ACHN (cell line): Measurements from ENCODE around the gene EXOC3L1.

ENCODE experiments used
- DNase-seq: peaks from one replicate; pipeline ENCODE4 v3.0.0-alpha.2; 2015
- in situ Hi-C: cut with HindIII; loops from 2 replicates; pipeline ENCODE4 v1.10.0; 2017; ENCODE audit warnings: low sequenced_read_pairs, low pct_ligation_motif_present, low pct_unique_long_range_greater_than_20kb

The EXOC3L1 gene

GRCh38 chr16:67223992-67224391 lies 34.1 kb upstream of the EXOC3L1 start:
- in situ Hi-C loops: no loop called here
- DNase-seq: no peak

GRCh38 chr16:67216612-67217490 lies 26.9 kb upstream of the EXOC3L1 start:
- in situ Hi-C loops: no loop called here
- no peak for DNase-seq

- in situ Hi-C loops: no loop called here
- DNase-seq: no peak
Observed at GRCh38 chr16:67215706-67216105, 25.8 kb upstream of the EXOC3L1 start.

GRCh38 chr16:67213197-67214019 lies 23.5 kb upstream of the EXOC3L1 start:
- DNase-seq: no peak
- in situ Hi-C loops: no loop called here

- in situ Hi-C loops: no loop called here
- peak; percentile 19 for DNase-seq
Observed at GRCh38 chr16:67212766-67213165, 22.8 kb upstream of the EXOC3L1 start.

- no peak for DNase-seq
- in situ Hi-C loops: no loop called here
Observed at GRCh38 chr16:67211674-67212073, 21.7 kb upstream of the EXOC3L1 start.

GRCh38 chr16:67210069-67210937 lies 20.4 kb upstream of the EXOC3L1 start:
- in situ Hi-C loops: no loop called here
- DNase-seq: no peak

GRCh38 chr16:67209565-67209964 lies 19.6 kb upstream of the EXOC3L1 start:
- in situ Hi-C loops: no loop called here

GRCh38 chr16:67208154-67208896 lies 18.4 kb upstream of the EXOC3L1 start:
- in situ Hi-C loops: no loop called here

More at GRCh38 chr16:67209565-67209964, 19.6 kb upstream of the EXOC3L1 start:
- DNase-seq: no peak

GRCh38 chr16:67207249-67208091 lies 17.5 kb upstream of the EXOC3L1 start:
- in situ Hi-C loops: no loop called here
- no peak for DNase-seq

More at GRCh38 chr16:67208154-67208896, 18.4 kb upstream of the EXOC3L1 start:
- DNase-seq: no peak

- in situ Hi-C loops: no loop called here
- DNase-seq: no peak
Observed at GRCh38 chr16:67206838-67207248, 16.9 kb upstream of the EXOC3L1 start.

GRCh38 chr16:67206129-67206837 lies 16.3 kb upstream of the EXOC3L1 start:
- in situ Hi-C loops: no loop called here
- no peak for DNase-seq

- DNase-seq: no peak
- in situ Hi-C loops: no loop called here
Observed at GRCh38 chr16:67204076-67204475, 14.1 kb upstream of the EXOC3L1 start.

GRCh38 chr16:67202956-67203493 lies 13.1 kb upstream of the EXOC3L1 start:
- in situ Hi-C loops: no loop called here

GRCh38 chr16:67202426-67202825 lies 12.5 kb upstream of the EXOC3L1 start:
- DNase-seq: no peak
- in situ Hi-C loops: no loop called here

More at GRCh38 chr16:67202956-67203493, 13.1 kb upstream of the EXOC3L1 start:
- no peak for DNase-seq
